ENCODE data around the gene RICTOR.

DNA sequence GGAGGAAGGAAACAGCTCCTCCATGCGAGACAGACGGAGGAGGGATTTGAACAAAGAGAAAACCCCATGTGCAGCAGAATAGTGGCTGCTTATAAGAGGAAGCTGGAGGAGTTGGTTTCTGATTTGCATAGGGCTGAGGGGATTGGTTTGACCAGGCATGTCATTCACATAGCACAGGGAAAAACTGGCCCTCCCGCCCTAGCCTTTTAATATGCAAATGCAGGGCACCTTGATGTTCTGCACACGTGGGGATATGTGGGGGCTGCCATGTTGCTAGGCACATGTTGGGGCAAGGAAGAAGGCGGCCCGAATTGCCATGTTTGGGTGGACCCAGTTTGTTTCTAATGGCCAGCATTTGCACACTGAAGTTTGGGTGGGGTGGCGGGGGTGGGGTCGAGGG lies 186.2 kb downstream of the RICTOR start:
- TF ChIP-seq CBX5 (IDR thresholded peaks at IDR 0.05; ENCODE audit: borderline replicate concordance, low read depth) (no peak), U2AF1 (optimal IDR thresholded peaks at IDR 0.05; ENCODE audit: low read depth, low read length) (no peak), MYC (IDR thresholded peaks at IDR 0.05; ENCODE audit: low read depth, low read length) (peak; percentile 86; the same call in 1 of the 2 replicates), MYC (CRISPR knock-in tag; IDR thresholded peaks at IDR 0.05; ENCODE audit: borderline replicate concordance, low read depth) (no peak)
